H1 (cell line): ENCODE results near the gene WLS. TPM values are rescaled to one million over a fixed set of nuclear protein-coding genes. Genes with fewer than 3 reads are reported as not detected.

ENCODE experiments used
- CTCF ChIA-PET: fragments of 300-600 bp; sonication (Branson Sonifier 250); formaldehyde crosslinking; loops from one replicate; lab custom pipeline; 2021; ENCODE audit not compliant: partially characterized antibody; lab: Charles Lee
- POLR2A ChIA-PET: fragments of 300-600 bp; sonication (Branson Sonifier 250); formaldehyde crosslinking; loops from one replicate; lab custom pipeline; 2021; ENCODE audit warnings: inconsistent platforms; ENCODE audit not compliant: partially characterized antibody; lab: Charles Lee
- DNase-seq, 2 experiments: peaks; one replicate each; pipeline versions ENCODE4 v3.0.0 to v3.0.0-alpha.2; 2010 to 2022; ENCODE audit warnings: low spot score in 2 of 2, low read depth in 1 of 2, mixed read lengths in 1 of 2
- FAIRE-seq: peaks from 2 replicates; lab custom pipeline; 2011; peaks lifted over from hg19 to GRCh38; lab: Jason Lieb, UNC
- H2AFZ ChIP-seq: 2 replicates; pipeline ENCODE4 v1.8.1; 2012; ENCODE audit warnings: low read length, inconsistent platforms
- H2AK5ac ChIP-seq: 2 replicates; pipeline ENCODE4 v1.6.1; 2013; ENCODE audit warnings: low read depth, low read length
- H2BK120ac ChIP-seq: replicated peaks from 2 replicates; pipeline ENCODE3; 2013; ENCODE audit warnings: low read depth, low read length, inconsistent platforms
- H2BK12ac ChIP-seq: 2 replicates; pipeline ENCODE4 v1.6.1; 2013; ENCODE audit warnings: low read depth, low read length
- H2BK15ac ChIP-seq: 2 replicates; pipeline ENCODE4 v1.6.1; 2013; ENCODE audit warnings: low read length
- H2BK20ac ChIP-seq: 2 replicates; pipeline ENCODE4 v1.6.1; 2013; ENCODE audit warnings: low read length
- H2BK5ac ChIP-seq: 2 replicates; pipeline ENCODE4 v1.6.1; 2013; ENCODE audit warnings: low read depth, low read length
- H3K14ac ChIP-seq: 2 replicates; pipeline ENCODE4 v1.6.1; 2013; ENCODE audit warnings: inconsistent platforms; ENCODE audit not compliant: insufficient read length
- H3K18ac ChIP-seq: 2 replicates; pipeline ENCODE4 v1.6.1; 2013; ENCODE audit warnings: low read length; ENCODE audit errors: extremely low read depth
- H3K23ac ChIP-seq: 2 replicates; pipeline ENCODE4 v1.6.1; 2013; ENCODE audit warnings: inconsistent platforms; ENCODE audit not compliant: insufficient read length
- H3K23me2 ChIP-seq: 2 replicates; pipeline ENCODE4 v1.6.1; 2013; ENCODE audit warnings: low read depth, low read length
- H3K27ac ChIP-seq: 2 replicates; pipeline ENCODE4 v1.6.1; 2011; ENCODE audit warnings: low read depth, low read length, inconsistent platforms
- H3K27me3 ChIP-seq, 4 experiments: replicated peaks in 1 of 4; 1 replicate in 1 of 4; 2 replicates in 3 of 4; pipeline versions ENCODE4 v1.6.1 to v1.8.1; 2011 to 2013; ENCODE audit warnings: low read length in 3 of 4, mild to moderate bottlenecking in 3 of 4, inconsistent platforms in 2 of 4, mixed read lengths in 2 of 4, moderate library complexity in 1 of 4; ENCODE audit not compliant: control insufficient read depth in 3 of 4, insufficient read depth in 3 of 4; ENCODE audit errors: extremely low read depth in 1 of 4
- H3K36me3 ChIP-seq, 4 experiments: 2 replicates each; pipeline versions ENCODE4 v1.6.1 to v1.8.1; 2011 to 2013; ENCODE audit warnings: mild to moderate bottlenecking in 4 of 4, low read length in 3 of 4, moderate library complexity in 2 of 4, control low read depth in 1 of 4, inconsistent platforms in 1 of 4; ENCODE audit not compliant: insufficient read depth in 4 of 4, control insufficient read depth in 2 of 4
- H3K4ac ChIP-seq: replicated peaks from 2 replicates; pipeline ENCODE3; 2013; ENCODE audit warnings: low read length, low read depth, mixed read lengths, inconsistent platforms; ENCODE audit not compliant: insufficient read length
- H3K4me1 ChIP-seq, 4 experiments: replicated peaks in 1 of 4; 1 replicate in 1 of 4; 2 replicates in 3 of 4; pipeline versions ENCODE4 v1.6.1 to v1.8.1; 2011 to 2013; ENCODE audit warnings: low read length in 3 of 4, inconsistent platforms in 2 of 4, mixed read lengths in 1 of 4; ENCODE audit not compliant: insufficient read depth in 4 of 4, control insufficient read depth in 3 of 4
- H3K4me2 ChIP-seq, 2 experiments: 2 replicates each; pipeline versions ENCODE4 v1.6.1 to v1.8.1; 2011 to 2013; ENCODE audit warnings: low read depth in 2 of 2, low read length in 2 of 2, control low read depth in 1 of 2, inconsistent platforms in 1 of 2, mild to moderate bottlenecking in 1 of 2; ENCODE audit not compliant: insufficient read depth in 1 of 2
- H3K4me3 ChIP-seq, 4 experiments: fragments of 200-600, 300-600 bp in 1 of 4; sonication (generic), shearing (Covaris generic), sonication (Bioruptor Twin) in 1 of 4; 2 replicates each; pipeline versions ENCODE4 v1.5.1 to v1.8.1; 2011 to 2016; ENCODE audit warnings: low read length in 4 of 4, low read depth in 3 of 4, control low read depth in 2 of 4, inconsistent platforms in 2 of 4, mild to moderate bottlenecking in 2 of 4, mixed read lengths in 1 of 4, moderate library complexity in 1 of 4; ENCODE audit not compliant: insufficient read depth in 2 of 4; ENCODE audit errors: extremely low read depth in 1 of 4
- H3K56ac ChIP-seq: replicated peaks from 2 replicates; pipeline ENCODE3; 2013; ENCODE audit warnings: low read depth, mild to moderate bottlenecking, mixed read lengths, low read length, inconsistent platforms; ENCODE audit not compliant: insufficient read length
- H3K79me1 ChIP-seq: 2 replicates; pipeline ENCODE4 v1.6.1; 2013; ENCODE audit warnings: low read depth, low read length, control low read depth
- H3K79me2 ChIP-seq, 2 experiments: 2 replicates each; pipeline versions ENCODE4 v1.6.1 to v1.8.1; 2012 to 2013; ENCODE audit warnings: low read length in 2 of 2, mild to moderate bottlenecking in 2 of 2, inconsistent platforms in 1 of 2; ENCODE audit not compliant: insufficient read depth in 2 of 2, control insufficient read depth in 1 of 2
- H3K9ac ChIP-seq, 4 experiments: replicated peaks in 1 of 4; 1 replicate in 1 of 4; 2 replicates in 3 of 4; pipeline versions ENCODE4 v1.6.1 to v1.8.1; 2011 to 2013; ENCODE audit warnings: low read depth in 3 of 4, low read length in 3 of 4, control low read depth in 2 of 4, mild to moderate bottlenecking in 2 of 4, moderate library complexity in 2 of 4, inconsistent platforms in 1 of 4; ENCODE audit errors: extremely low read depth in 1 of 4
- H3K9me3 ChIP-seq, 2 experiments: 2 replicates each; pipeline versions ENCODE4 v1.6.1 to v1.8.1; 2012 to 2013; ENCODE audit warnings: mild to moderate bottlenecking in 2 of 2, moderate library complexity in 2 of 2, control low read depth in 1 of 2, inconsistent platforms in 1 of 2, low read depth in 1 of 2, low read length in 1 of 2, mixed read lengths in 1 of 2; ENCODE audit not compliant: insufficient read depth in 2 of 2
- H4K20me1 ChIP-seq, 2 experiments: replicated peaks in 1 of 2; 2 replicates each; pipeline versions ENCODE3 to v1.8.1; 2011 to 2013; ENCODE audit warnings: inconsistent platforms in 2 of 2, low read length in 2 of 2, mild to moderate bottlenecking in 1 of 2; ENCODE audit not compliant: insufficient read depth in 2 of 2, control insufficient read depth in 1 of 2
- H4K5ac ChIP-seq: 2 replicates; pipeline ENCODE4 v1.6.1; 2013; ENCODE audit warnings: low read length, low read depth, mixed read lengths, inconsistent platforms; ENCODE audit not compliant: insufficient read length
- H4K8ac ChIP-seq: 2 replicates; pipeline ENCODE4 v1.8.0; 2013; ENCODE audit warnings: mild to moderate bottlenecking, moderate library complexity, low read length, inconsistent platforms; ENCODE audit not compliant: insufficient read depth; ENCODE audit errors: extremely low read depth
- H4K91ac ChIP-seq: replicated peaks from 2 replicates; pipeline ENCODE3; 2013; ENCODE audit warnings: low read length, mixed read lengths, inconsistent platforms; ENCODE audit not compliant: insufficient read length
- CBX5 ChIP-seq: fragments of 300-800, 300-1000 bp; sonication (generic); IDR thresholded peaks from 2 replicates; pipeline ENCODE4 v1.7.1; 2016; ENCODE audit warnings: antibody characterized with exemption, low read length, low read depth
- CHD2 ChIP-seq: IDR thresholded peaks from 2 replicates; pipeline ENCODE4 v1.6.1; 2012; ENCODE audit warnings: low read length, improper control_type of control experiment
- CREB1 ChIP-seq: IDR thresholded peaks from 2 replicates; pipeline ENCODE4 v1.6.1; 2012; ENCODE audit warnings: inconsistent platforms
- EGR1 ChIP-seq: IDR thresholded peaks from 2 replicates; pipeline ENCODE4 v1.6.1; 2011; ENCODE audit warnings: low read depth, low read length, borderline replicate concordance
- FOSL1 ChIP-seq: IDR thresholded peaks from 2 replicates; pipeline ENCODE4 v1.6.1; 2011; ENCODE audit warnings: mild to moderate bottlenecking, low read depth, low read length, moderate library complexity; ENCODE audit not compliant: insufficient read depth
- KDM4A ChIP-seq: IDR thresholded peaks from one replicate; pipeline ENCODE4 v1.7.1; 2012; ENCODE audit warnings: low read depth, mild to moderate bottlenecking, moderate library complexity, low read length, inconsistent platforms; ENCODE audit not compliant: severe bottlenecking
- MAFK ChIP-seq: IDR thresholded peaks from 2 replicates; pipeline ENCODE4 v1.6.1; 2012; ENCODE audit warnings: low read depth, mild to moderate bottlenecking, improper control_type of control experiment, low read length
- NRF1 ChIP-seq: IDR thresholded peaks from 2 replicates; pipeline ENCODE4 v1.6.1; 2011; ENCODE audit warnings: mild to moderate bottlenecking, low read depth, low read length, improper control_type of control experiment
- PHF8 ChIP-seq: fragments of 200-600 bp; sonication (generic); conservative IDR thresholded peaks from 2 replicates; pipeline ENCODE4 v1.7.1; 2012; ENCODE audit warnings: low read depth, mild to moderate bottlenecking, inconsistent platforms, low read length, moderate library complexity
- SIX5 ChIP-seq: IDR thresholded peaks from 2 replicates; pipeline ENCODE4 v1.6.1; 2011; ENCODE audit warnings: mild to moderate bottlenecking, low read depth, low read length
- WGBS, 2 experiments: shearing (Covaris generic) in 1 of 2; methylation state at CpG; one replicate each; pipeline versions ENCODE4 v1.1.6 to v1.1.7; 2013 to 2015; ENCODE audit warnings: low lambda C conversion rate in 2 of 2, mixed read lengths in 2 of 2, inconsistent platforms in 1 of 2, low coverage in 1 of 2, missing lambda C conversion rate in 1 of 2; ENCODE audit not compliant: insufficient replicate concordance in 2 of 2, insufficient coverage in 1 of 2, insufficient read length in 1 of 2; ENCODE audit errors: extremely low coverage in 1 of 2, missing lambda C conversion rate in 1 of 2; 5-methylcytosine and 5-hydroxymethylcytosine counted together
- polyA plus RNA-seq, 7 experiments: library from polyadenylated mRNA; depleted of rRNA in 3 of 7; stranded (reverse) in 5 of 7; unstranded in 2 of 7; fragments of >200 nt in 5 of 7; fragments of 200-250 nt in 2 of 7; gene quantifications; 1 replicate in 5 of 7; 2 replicates in 1 of 7; 4 replicates in 1 of 7; pipeline versions ENCODE4 v1.2.1 to v1.2.3, GENCODE V29; 2011 to 2013; ENCODE audit warnings: missing spikeins in 2 of 7, mixed read lengths in 2 of 7
- total RNA-seq: library from RNA; stranded (reverse); fragmentation: NEBNext Ultra II Directional; extraction: Animal tissue kit (Norgen Biotek cat#: 25700); gene quantifications from 2 replicates; pipeline ENCODE4 v1.2.1, GENCODE V29; 2021

Gene WLS
- total and polyA plus RNA-seq, 2 of the 8 experiments (the other 6 are each of a cell fraction or from before 2014, with no cell fraction given), result 1.2 to 2.7 TPM

- no peak overlapping the region for H3K14ac ChIP-seq
- no peak overlapping the region for H4K8ac ChIP-seq
- H3K4me3 ChIP-seq, result no peak overlapping the region
- no peak overlapping the region for H3K27ac ChIP-seq
- no peak overlapping the region for H4K5ac ChIP-seq
- H3K4ac ChIP-seq, result no peak overlapping the region
- POLR2A ChIA-PET, result no interaction called here
- no peak overlapping the region for H4K91ac ChIP-seq
- TF ChIP-seq FOSL1 (no peak), NRF1 (no peak), CHD2 (no peak), EGR1 (no peak), CREB1 (no peak), CBX5 (no peak), KDM4A (no peak), MAFK (no peak), PHF8 (no peak), SIX5 (no peak)
- TF ChIP-seq, all 59 proteins: peak for 0
- no peak for FAIRE-seq
- Histone ChIP-seq H3K9me3 (no peaks in the 10 kb centered on the region), H3K79me2 (no peaks in the 10 kb centered on the region), H2BK15ac (no peak overlapping the region), H3K79me1 (no peaks in the 10 kb centered on the region), H3K4me1 (no peaks in the 10 kb centered on the region), H2BK12ac (no peak overlapping the region), H2BK120ac (no peak overlapping the region), H3K36me3 (no peaks in the 10 kb centered on the region), H2AFZ (no peak overlapping the region), H2BK5ac (no peak overlapping the region), H3K9ac (no peak overlapping the region), H2BK20ac (no peak overlapping the region), H3K23me2 (no peaks in the 10 kb centered on the region), H2AK5ac (no peak overlapping the region), H3K27me3 (no peaks in the 10 kb centered on the region), H3K18ac (no peak overlapping the region), H3K4me2 (no peak overlapping the region), H3K56ac (no peak overlapping the region), H4K20me1 (no peaks in the 10 kb centered on the region), H3K23ac (no peak overlapping the region)
- 88% methylated on average over 3 of the region's 3 CpGs; no CpG with 5 or more reads in 1 of the 2 experiments for WGBS, 2 experiments
- CTCF ChIA-PET, result interaction anchor here (1.1 kb wide), 1 partner anchor 135 kb away, joined by 3 read pairs; no protein-coding TSS in a partner anchor
- no peak for DNase-seq
Observed at GRCh38 chr1:68255301-68255700, 23.0 kb upstream of the WLS start.
